Right lobe of liver (tissue), 4 donors: Measurements from ENCODE around the gene IFI16.

Experiments used
- POLR2A ChIP-seq: fragments of 450-650 bp; IDR thresholded peaks from one replicate; pipeline ENCODE4 v1.6.1; 2017; ENCODE audit warnings: antibody characterized with exemption, mild to moderate bottlenecking
- TF ChIP-seq, protein P1 (sequence below), 4 donors: fragments of 200-600 bp in 3 of 4; fragments of 450-650 bp in 1 of 4; IDR thresholded peaks; one replicate each; pipeline versions ENCODE4 v1.5.1 to v1.8.0; 2016 to 2022; ENCODE audit warnings: antibody characterized with exemption in 4 of 4, mild to moderate bottlenecking in 2 of 4
- donor health status: DM: no; HTN: no; CAD: no.
- donor health status: DM: no; HTN: no; CAD: no.
- donor health status: DM: no; HTN: yes; CAD: no.

DNA sequence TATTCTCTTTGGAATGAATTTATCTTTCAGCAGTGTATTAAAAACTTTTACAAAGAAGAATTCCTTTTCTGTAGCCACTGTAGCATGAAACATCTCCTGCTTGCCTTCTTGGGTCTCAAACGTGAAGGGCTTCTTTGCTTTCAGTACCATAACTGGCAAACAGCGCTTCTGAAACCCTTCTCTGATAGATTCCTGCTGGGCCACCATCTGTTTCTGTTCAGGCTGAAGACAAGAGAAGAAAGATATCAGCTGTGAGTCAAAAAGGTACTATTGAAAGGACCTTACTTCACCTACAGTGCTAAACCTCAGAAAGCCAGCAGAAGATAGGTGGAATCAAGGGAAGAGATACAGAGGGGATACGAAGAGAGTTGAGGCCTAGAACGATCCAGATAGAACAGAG, 56.4 kb downstream of the IFI16 start:
- TF ChIP-seq, protein P1, sequence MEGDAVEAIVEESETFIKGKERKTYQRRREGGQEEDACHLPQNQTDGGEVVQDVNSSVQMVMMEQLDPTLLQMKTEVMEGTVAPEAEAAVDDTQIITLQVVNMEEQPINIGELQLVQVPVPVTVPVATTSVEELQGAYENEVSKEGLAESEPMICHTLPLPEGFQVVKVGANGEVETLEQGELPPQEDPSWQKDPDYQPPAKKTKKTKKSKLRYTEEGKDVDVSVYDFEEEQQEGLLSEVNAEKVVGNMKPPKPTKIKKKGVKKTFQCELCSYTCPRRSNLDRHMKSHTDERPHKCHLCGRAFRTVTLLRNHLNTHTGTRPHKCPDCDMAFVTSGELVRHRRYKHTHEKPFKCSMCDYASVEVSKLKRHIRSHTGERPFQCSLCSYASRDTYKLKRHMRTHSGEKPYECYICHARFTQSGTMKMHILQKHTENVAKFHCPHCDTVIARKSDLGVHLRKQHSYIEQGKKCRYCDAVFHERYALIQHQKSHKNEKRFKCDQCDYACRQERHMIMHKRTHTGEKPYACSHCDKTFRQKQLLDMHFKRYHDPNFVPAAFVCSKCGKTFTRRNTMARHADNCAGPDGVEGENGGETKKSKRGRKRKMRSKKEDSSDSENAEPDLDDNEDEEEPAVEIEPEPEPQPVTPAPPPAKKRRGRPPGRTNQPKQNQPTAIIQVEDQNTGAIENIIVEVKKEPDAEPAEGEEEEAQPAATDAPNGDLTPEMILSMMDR (IDR thresholded peaks at IDR 0.05): no peak
- no peak for TF ChIP-seq POLR2A
